ENCODE measurements around the gene ITPR3.
A peak's percentile ranks its signal among the peaks of the same experiment; 100 is the strongest.
"Not testable (repeated sequence)": the region's sequence is repeated elsewhere in the genome, so short reads cannot be mapped to it uniquely, and the experiment has no call there.

The ITPR3 gene

DNA sequence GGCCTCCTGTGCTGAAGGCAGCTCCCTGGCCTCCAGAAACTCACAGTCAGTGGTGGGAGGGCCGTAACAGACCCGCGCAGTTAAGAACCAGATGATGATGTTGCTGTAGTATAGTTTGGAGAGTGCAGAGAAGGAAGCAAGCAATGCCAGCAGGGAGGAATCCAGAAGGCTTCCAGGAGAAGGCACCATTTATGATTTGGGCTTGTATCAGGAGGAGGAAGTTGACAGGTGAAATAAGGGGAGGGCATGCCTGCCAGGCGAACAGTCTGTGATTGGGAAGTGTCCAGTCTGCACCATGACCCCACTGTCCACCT is 27.8 kb upstream of the ITPR3 start:
- in situ Hi-C loops (cut with HindIII; ENCODE audit: low pct_unique_long_range_greater_than_20kb, low sequenced_read_pairs): no loop called here
- TF ChIP-seq JUND (IDR thresholded peaks at IDR 0.05; ENCODE audit: low read depth): no peak
- DNase-seq (ENCODE audit: low read depth in 1 of 2, low spot score in 1 of 2): no peak

DNA sequence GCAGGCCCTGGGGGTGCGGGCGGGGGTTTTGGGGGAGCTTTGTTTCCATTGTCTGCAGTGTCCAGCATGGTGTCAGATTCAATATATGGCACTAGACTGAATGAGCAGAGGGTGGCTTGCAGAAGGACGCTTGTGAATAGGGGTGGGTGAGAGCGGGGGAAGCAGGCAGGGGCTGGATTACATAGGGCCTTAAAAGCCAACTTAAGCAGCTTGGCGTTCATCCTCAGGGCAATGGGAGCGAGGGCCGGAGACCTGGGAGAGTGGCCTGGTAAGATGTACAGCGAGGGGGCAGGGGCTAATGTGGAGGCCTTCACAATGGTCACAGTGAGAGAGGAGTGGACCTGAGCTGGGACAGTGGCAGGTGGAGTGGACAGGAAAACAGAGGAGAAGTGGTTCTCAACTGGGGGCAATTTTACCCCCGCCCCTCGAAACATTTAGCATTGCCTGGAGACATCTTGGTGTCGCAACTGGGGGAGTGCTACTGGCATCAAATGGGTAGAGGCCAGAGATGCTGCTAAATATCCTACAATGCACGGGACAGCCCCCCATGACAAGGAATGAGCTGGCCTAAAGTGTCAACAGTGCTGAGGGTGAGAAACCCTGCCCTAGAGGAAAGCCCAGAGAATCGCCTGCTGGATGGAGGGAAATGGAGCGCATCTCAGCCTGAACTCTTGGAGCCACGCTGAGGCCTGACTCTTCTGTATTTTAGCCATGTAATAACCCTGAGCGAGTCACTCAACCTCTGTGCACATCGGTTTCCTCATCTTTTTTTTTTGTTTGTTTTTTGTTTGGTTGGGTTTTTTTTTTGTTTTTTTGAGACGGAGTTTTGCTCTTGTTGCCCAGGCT is 25.9 kb upstream of the ITPR3 start:
- no peak for DNase-seq (ENCODE audit: low read depth in 1 of 2, low spot score in 1 of 2)
- no peak for TF ChIP-seq JUND (IDR thresholded peaks at IDR 0.05; ENCODE audit: low read depth)

DNA sequence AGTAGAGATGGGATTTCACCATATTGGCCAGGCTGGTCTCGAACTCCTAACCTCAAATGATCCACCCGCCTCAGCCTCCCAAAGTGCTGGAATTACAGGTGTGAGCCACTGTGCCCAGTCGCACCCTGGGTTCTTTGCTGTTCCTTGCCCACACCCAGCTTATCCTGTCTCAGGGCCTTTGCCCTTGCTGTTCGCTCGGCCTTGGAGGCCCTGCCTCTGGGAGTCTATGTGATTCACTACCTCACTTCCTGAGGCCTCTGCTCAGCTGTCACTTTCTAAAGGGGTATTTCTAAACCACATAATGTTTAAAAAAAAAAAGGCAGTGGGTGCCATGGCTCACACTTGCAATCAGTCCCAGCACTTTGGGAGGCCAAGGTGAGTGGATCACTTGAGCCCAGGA is 24.2 kb upstream of the ITPR3 start:
- in situ Hi-C loops (cut with HindIII; ENCODE audit: low pct_unique_long_range_greater_than_20kb, low sequenced_read_pairs); DNase-seq (ENCODE audit: low read depth in 1 of 2, low spot score in 1 of 2): not testable (repeated sequence)

More for the DNA sequence above, 25.9 kb upstream of the ITPR3 start:
- in situ Hi-C loops (cut with HindIII; ENCODE audit: low pct_unique_long_range_greater_than_20kb, low sequenced_read_pairs): no loop called here

DNA sequence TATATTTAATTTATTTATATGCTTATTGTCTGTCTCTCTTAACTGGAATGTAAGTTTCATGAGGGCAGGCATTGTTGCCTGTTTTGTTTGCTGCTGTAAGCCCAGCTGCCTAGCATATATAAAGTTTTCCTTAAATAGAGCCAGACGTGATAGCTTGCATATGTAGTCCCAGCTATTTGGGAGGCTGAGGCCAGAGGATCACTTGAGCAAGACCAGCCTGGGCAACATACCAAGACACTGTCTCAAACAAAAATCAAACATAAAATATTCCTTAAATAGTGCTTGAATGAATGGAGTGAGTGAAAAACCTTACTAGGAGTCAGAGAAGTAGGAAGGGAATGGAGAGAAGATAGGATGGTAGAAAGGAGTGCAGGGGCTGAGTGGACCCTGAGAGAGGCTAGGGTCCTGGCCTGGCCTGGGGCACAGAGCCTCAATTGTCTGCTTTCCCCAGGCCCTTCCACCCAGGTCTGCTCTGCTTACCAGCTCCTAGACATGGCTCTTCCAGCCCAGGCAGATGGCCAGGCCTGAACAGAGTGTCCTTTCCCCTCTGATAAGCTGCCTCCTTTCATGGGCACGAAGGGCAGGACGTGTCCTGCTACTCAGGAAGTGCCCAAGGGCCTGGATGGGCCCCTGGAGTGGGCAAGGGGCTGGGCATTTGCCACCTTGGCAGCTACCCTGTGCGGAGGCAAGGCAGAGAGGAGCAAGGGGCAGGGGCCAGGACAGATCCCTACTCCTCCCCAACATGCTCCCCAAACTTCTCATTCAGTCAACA is 23.4 kb upstream of the ITPR3 start:
- DNase-seq (ENCODE audit: low read depth in 1 of 2, low spot score in 1 of 2): no peak
- TF ChIP-seq JUND (IDR thresholded peaks at IDR 0.05; ENCODE audit: low read depth): no peak
- in situ Hi-C loops (cut with HindIII; ENCODE audit: low pct_unique_long_range_greater_than_20kb, low sequenced_read_pairs): no loop called here

DNA sequence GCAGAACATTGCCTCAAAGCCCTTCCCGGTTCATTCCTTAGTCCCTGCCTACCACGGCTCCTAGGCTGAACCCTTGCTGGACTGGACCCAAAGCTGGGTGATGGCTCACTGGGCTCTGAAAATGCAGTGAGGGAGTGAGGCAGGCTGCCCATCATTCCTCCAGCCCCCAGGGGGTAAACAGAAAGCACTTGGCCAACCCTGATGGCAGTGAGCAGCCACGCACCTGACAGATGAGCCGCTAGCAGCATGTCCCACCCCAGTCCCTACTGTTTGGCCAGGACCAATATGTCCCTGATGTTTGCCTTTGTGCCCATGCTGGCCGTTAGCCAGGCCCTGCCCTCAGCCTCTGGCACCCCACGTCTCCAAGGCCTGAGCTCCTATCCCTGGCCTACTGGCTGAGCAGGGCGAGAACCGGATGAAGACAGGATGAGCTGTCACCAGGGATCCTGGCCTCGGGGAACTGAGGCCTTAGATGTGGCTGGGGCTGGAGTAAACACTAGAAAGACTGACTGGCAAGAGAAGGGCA is 21.6 kb upstream of the ITPR3 start:
- no peak for TF ChIP-seq JUND (IDR thresholded peaks at IDR 0.05; ENCODE audit: low read depth)
- in situ Hi-C loops (cut with HindIII; ENCODE audit: low pct_unique_long_range_greater_than_20kb, low sequenced_read_pairs): no loop called here
- peak in 1 of 2 experiments; percentile 80 for DNase-seq (ENCODE audit: low read depth in 1 of 2, low spot score in 1 of 2)

DNA sequence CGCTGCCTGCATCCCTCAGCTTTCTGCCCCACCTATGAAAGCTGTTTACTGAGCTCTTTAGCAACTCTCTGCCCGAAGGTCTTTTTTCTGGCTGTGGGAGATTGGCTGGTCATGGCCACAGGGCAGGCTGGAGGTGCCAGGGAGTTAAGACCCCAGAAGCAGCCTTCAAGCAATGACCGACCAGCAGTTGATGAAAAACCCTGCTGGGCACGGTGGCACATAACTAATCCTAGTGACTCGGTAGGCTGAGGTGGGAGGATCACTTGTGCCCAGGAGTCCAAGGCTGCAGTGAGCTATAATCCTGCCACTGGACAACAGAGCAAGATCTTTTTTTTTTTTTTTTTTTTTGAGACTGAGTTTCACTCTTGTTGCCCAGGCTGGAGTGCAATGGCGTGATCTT is 20.4 kb upstream of the ITPR3 start:
- no peak for TF ChIP-seq JUND (IDR thresholded peaks at IDR 0.05; ENCODE audit: low read depth)
- in situ Hi-C loops (cut with HindIII; ENCODE audit: low pct_unique_long_range_greater_than_20kb, low sequenced_read_pairs): no loop called here
- no peak for DNase-seq (ENCODE audit: low read depth in 1 of 2, low spot score in 1 of 2)

DNA sequence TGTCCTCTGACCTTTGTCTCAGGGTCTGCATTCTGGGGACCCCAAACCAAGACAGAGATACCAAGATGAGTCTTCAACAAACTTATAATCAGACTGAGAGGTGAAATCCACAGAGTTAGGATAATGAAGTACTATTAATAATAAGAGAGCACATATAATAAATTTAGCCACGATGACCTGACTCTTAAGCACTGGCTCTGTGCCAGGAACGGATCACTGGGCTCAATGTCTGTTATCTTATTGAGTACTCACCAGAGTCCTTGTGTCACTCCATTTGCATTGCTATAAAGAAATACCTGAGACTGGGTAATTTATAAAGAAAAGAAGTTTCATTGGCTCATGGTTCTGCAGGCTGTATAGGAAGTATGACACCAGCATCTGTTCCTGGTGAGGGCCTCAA is 18.9 kb upstream of the ITPR3 start:
- in situ Hi-C loops (cut with HindIII; ENCODE audit: low pct_unique_long_range_greater_than_20kb, low sequenced_read_pairs): no loop called here
- no peak for DNase-seq (ENCODE audit: low read depth in 1 of 2, low spot score in 1 of 2)
- no peak for TF ChIP-seq JUND (IDR thresholded peaks at IDR 0.05; ENCODE audit: low read depth)

DNA sequence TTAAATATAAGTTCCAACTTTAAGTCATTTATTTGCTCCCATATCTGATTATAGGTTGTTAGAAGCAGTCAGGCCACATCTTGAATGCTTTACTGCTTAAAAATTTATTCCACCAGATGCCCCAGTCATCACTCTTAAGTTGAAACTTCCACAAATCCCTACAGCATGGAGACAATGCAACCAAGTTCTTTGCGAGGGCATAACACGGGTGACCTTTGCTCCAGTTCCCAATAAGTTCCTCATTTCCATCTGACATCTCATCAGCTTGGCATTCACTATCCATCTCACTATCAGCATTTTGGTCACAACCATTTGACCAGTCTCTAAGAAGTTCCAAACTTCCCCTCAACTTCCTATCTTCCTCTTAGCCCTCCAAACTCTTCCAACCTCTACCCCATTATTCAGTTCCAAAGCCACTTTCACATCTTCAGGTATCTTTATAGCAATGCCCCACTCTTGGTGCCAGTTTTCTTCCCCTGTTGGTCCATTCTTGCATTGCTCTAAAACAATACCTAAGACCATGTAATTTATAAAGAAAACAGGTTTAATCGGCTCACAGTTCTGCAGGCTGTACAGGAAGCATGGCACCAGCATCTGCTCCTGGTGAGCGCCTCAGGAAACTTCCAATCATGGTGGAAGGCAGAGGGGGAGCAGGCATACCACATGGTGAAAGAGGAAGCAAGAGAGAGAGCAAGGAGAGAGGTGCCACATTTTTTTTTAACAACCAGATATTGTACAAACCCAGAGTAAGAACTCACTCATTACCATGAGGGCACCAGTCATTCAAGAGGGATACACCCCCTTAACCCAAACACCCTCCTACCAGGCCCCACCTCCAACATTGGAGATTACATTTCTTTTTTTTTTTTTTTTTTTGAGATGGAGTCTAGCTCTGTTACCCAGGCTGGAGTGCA is 15.9 kb upstream of the ITPR3 start:
- in situ Hi-C loops (cut with HindIII; ENCODE audit: low pct_unique_long_range_greater_than_20kb, low sequenced_read_pairs): no loop called here
- DNase-seq (ENCODE audit: low read depth in 1 of 2, low spot score in 1 of 2): no peak
- no peak for TF ChIP-seq JUND (IDR thresholded peaks at IDR 0.05; ENCODE audit: low read depth)

DNA sequence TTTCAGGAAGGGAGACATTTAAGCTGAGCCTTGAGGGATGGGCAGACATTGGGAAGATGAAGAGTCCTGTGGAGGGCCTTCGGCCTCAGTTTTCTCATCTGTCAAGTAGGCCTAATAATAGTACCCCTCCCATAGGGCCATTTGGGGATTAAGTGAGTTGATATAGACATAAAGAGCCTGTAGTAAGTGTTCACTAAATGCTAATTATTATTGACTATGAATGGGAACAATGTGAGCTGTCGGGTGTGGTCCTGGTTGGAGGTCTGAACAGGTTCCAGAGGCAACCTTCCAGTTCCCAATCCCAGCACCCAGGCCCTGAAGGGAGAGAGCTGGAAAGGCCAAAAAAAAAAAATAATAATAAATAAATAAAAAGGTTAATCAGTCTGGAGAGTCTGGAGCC is 14.5 kb upstream of the ITPR3 start:
- in situ Hi-C loops (cut with HindIII; ENCODE audit: low pct_unique_long_range_greater_than_20kb, low sequenced_read_pairs): no loop called here
- TF ChIP-seq JUND (IDR thresholded peaks at IDR 0.05; ENCODE audit: low read depth): no peak
- no peak for DNase-seq (ENCODE audit: low read depth in 1 of 2, low spot score in 1 of 2)

DNA sequence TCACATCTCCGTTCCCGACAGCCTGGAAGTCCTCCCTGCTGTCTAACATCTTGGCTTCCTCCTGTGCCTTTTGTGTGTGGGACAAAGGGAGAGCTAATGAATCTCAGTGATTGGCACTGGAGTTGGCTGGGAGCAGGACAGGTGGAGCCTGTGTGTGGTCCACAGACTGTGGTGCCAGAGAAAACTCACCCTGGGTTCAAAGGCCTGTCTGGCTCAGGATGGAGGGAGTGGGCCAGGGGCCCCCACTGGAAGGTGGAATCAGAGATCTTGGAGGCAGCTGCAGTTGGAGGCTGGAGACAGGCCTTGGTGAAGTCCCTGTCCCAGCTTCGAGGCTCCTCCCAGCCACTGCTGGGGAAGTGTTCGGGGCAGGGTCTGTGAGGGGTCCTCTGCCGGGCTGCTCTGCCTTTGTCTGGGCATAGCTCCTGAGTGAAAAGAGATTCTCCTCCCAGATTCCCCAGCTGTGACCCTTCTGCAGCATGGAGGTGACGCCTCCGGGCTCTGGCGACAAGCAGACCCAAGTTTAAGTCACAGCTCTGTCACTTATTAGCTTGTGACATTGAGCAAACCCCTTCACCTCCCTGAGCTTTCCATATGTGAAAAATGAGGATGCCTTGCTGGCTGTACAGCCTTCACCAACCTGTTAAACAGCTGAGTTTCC is 13.9 kb upstream of the ITPR3 start:
- in situ Hi-C loops (cut with HindIII; ENCODE audit: low pct_unique_long_range_greater_than_20kb, low sequenced_read_pairs): no loop called here
- no peak for DNase-seq (ENCODE audit: low read depth in 1 of 2, low spot score in 1 of 2)

DNA sequence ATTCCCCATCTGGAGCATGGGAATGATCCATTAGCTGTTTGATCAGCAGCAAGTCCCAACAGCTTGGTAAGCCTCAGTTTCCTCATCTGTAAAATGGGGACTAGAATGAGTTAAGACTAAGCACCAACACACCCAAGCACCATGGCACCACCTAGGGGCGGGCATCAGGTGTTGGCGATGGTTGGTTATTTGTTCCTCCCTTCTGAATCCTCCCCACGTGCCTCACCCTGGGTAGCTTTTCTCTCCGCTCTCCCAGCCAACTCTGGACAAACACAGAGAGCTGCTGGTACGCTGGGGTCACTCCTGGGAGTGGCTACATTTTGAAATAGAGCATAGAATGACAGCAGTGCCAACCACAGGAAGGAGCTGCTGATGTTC is 13.3 kb upstream of the ITPR3 start:
- no peak for TF ChIP-seq JUND (IDR thresholded peaks at IDR 0.05; ENCODE audit: low read depth)
- in situ Hi-C loops (cut with HindIII; ENCODE audit: low pct_unique_long_range_greater_than_20kb, low sequenced_read_pairs): no loop called here
- peak in 1 of 2 experiments; percentile 71 for DNase-seq (ENCODE audit: low read depth in 1 of 2, low spot score in 1 of 2)

More for the DNA sequence above, 13.9 kb upstream of the ITPR3 start:
- TF ChIP-seq JUND (IDR thresholded peaks at IDR 0.05; ENCODE audit: low read depth): no peak

DNA sequence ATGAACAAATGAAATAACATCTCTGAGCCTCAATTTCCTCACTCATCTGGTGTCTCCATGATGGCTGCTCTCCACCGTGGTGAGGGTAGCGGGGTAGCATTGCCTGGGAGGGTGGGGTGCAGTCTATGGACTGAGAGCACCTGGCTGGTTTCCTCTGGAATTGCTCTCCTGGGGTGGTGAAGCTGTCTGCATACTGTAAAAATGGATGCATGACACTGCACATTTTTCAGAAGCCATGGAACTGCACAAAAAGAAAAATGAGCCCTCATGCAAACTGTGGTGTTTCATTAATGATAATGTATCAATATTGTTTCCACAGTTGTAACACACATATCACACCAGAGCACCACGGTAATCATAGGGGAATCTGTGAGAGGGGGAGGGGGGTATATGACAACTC is 12.1 kb upstream of the ITPR3 start:
- in situ Hi-C loops (cut with HindIII; ENCODE audit: low pct_unique_long_range_greater_than_20kb, low sequenced_read_pairs): no loop called here
- TF ChIP-seq JUND (IDR thresholded peaks at IDR 0.05; ENCODE audit: low read depth): no peak
- no peak for DNase-seq (ENCODE audit: low read depth in 1 of 2, low spot score in 1 of 2)

All from T47D (cell line).